ENCODE data around the gene BBX. TPM values are rescaled to one million over a fixed set of nuclear protein-coding genes. Genes with fewer than 3 reads are reported as not detected.

Gene BBX
- total RNA-seq, 1 donor from 2014 or later: 90.3 TPM

DNA sequence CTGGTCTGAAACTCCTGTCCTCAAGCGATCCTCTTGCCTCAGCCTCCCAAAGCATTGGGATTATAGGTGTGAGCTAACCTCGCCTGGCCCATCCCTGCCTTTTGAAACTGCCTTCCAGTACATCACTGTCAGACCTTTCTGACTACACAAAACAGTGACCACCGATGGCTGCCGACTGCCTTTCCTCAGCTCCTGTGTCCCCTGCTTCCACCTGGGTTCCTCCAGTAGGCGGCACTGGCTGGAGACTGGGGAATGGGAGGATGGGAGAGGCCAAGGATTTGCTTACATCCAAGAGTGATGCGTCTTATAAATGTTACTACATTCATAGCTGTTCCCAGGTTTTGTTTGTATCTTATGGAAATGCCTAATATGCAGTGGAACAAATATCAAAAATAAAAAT lies 242.8 kb downstream of the BBX start:
- TF ChIP-seq, protein P1, sequence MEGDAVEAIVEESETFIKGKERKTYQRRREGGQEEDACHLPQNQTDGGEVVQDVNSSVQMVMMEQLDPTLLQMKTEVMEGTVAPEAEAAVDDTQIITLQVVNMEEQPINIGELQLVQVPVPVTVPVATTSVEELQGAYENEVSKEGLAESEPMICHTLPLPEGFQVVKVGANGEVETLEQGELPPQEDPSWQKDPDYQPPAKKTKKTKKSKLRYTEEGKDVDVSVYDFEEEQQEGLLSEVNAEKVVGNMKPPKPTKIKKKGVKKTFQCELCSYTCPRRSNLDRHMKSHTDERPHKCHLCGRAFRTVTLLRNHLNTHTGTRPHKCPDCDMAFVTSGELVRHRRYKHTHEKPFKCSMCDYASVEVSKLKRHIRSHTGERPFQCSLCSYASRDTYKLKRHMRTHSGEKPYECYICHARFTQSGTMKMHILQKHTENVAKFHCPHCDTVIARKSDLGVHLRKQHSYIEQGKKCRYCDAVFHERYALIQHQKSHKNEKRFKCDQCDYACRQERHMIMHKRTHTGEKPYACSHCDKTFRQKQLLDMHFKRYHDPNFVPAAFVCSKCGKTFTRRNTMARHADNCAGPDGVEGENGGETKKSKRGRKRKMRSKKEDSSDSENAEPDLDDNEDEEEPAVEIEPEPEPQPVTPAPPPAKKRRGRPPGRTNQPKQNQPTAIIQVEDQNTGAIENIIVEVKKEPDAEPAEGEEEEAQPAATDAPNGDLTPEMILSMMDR (IDR thresholded peaks at IDR 0.05; ENCODE audit: unreplicated experiment): no peak
- H3K27ac Mint-ChIP-seq: no peak overlapping the region
- no peak for DNase-seq (ENCODE audit: low spot score in 2 of 2, unreplicated experiment in 2 of 2)
- H3K36me3 Mint-ChIP-seq: peaks cover 24% of the 10 kb centered on the region
- H3K4me3 Mint-ChIP-seq: no peak overlapping the region
- no peaks in the 10 kb centered on the region for H3K27me3 Mint-ChIP-seq (ENCODE audit: low read depth)
- peaks cover 20% of the 10 kb centered on the region for H3K4me1 Mint-ChIP-seq
- peaks cover 6% of the 10 kb centered on the region for H3K9me3 Mint-ChIP-seq

DNA sequence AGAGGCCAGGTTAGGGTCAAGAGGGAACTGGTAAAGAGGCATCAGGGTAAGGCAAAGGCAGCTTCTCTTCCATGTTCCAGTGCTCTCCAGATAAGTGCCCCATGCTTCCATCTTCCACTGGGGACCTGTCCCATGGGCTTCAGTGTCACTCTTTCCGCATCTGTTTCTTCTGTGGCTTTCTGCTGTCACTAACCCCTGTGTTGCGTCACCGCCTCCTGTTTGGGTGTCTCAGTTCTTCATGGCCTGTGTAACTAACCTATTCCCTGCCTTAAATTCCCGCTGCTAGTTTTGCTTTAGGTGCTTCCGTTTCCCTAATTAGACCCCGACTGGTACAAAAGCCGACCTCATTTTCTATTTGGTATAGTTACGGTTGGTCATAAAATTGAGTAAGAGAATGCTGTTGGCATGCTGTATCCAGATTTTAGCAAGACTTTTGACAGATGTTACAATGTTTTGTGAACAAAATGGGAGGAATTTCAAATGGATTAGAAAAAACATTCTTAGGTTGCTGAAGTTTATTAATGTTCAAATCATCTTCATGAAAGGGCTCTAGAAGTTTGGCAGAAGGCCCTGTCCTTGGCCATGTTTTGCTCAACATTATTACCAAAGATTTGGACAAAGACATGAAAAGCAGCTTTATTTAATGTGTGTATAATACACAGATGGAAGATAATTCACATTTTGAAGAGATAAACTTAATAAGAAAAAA lies 245.3 kb downstream of the BBX start:
- TF ChIP-seq, protein P1 (IDR thresholded peaks at IDR 0.05; ENCODE audit: unreplicated experiment): no peak
- peaks cover 32% of the 10 kb centered on the region for H3K4me1 Mint-ChIP-seq
- no peaks in the 10 kb centered on the region for H3K27me3 Mint-ChIP-seq (ENCODE audit: low read depth)
- peak overlapping the region; percentile 81 for H3K27ac Mint-ChIP-seq
- DNase-seq (ENCODE audit: low spot score in 2 of 2, unreplicated experiment in 2 of 2): no peak
- peaks cover 6% of the 10 kb centered on the region for H3K9me3 Mint-ChIP-seq
- H3K36me3 Mint-ChIP-seq: peaks cover 27% of the 10 kb centered on the region
- H3K4me3 Mint-ChIP-seq: no peak overlapping the region

DNA sequence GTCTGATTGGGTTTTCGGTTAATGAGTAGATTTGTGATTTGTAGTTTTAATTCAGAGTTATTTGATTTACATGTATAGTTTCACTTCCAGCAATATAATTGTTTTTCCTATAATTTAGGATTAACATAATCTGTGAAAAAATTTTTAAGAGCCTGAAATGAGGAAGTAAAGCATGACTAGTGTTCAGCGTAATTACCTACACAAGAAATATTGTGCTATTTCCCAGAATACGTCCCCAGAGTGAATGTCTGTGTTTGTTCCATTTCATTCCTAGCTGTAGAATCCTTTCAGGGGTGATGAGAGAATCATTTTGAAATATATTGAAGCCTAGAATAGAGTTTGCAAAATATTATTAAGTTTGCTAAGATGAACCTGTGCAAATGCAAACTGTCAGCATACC lies 247.1 kb downstream of the BBX start:
- Mint-ChIP-seq H3K27me3 (ENCODE audit: low read depth) (no peaks in the 10 kb centered on the region), H3K4me1 (peaks cover 22% of the 10 kb centered on the region), H3K4me3 (no peak overlapping the region), H3K27ac (no peak overlapping the region), H3K36me3 (peaks cover 34% of the 10 kb centered on the region), H3K9me3 (peaks cover 6% of the 10 kb centered on the region)
- TF ChIP-seq, protein P1 (IDR thresholded peaks at IDR 0.05; ENCODE audit: unreplicated experiment): no peak
- no peak for DNase-seq (ENCODE audit: low spot score in 2 of 2, unreplicated experiment in 2 of 2)

DNA sequence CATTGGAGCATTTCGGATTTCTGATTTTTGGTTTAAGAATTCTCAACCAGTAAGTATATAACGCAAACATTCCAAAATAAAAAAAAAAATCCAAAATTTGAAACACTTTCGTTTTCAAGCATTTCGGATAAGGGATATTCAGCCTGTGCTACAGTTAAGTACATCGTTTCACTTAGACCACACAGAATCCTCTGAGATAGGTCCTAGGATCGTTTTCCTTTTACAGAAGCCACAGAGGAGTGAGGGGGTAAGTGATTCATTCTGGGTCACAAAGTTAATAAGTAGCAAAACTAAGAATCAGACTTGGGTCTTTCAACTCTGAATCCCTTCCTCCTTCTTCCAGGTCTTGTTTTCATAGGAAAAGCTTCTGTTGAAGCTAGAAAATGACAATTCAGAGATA lies 249.3 kb downstream of the BBX start:
- Mint-ChIP-seq H3K4me3 (no peak overlapping the region), H3K9me3 (no peaks in the 10 kb centered on the region), H3K4me1 (peaks cover 26% of the 10 kb centered on the region), H3K36me3 (peaks cover 23% of the 10 kb centered on the region), H3K27ac (no peak overlapping the region), H3K27me3 (ENCODE audit: low read depth) (no peaks in the 10 kb centered on the region)
- DNase-seq (ENCODE audit: low spot score in 2 of 2, unreplicated experiment in 2 of 2): no peak
- TF ChIP-seq, protein P1 (IDR thresholded peaks at IDR 0.05; ENCODE audit: unreplicated experiment): no peak

DNA sequence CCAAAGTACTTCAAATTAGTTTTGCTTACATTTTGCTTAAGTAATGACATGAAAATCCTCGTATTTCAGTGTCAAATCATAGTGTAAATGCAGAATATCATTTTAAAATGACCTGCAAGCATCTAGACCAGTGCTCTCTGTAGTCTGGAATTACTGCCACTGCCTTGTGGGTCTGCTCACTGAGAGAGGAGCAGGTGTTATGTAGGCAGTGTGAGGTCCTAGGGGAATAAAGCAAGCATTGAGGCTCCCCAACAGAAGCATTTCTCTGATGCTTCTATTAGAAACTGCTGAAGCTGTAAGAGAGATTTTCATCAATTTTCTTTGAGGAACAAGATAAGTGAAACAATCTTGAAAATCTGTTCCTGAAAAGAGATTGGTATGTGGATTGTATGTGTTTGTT lies 253.2 kb downstream of the BBX start:
- peaks cover 33% of the 10 kb centered on the region for H3K36me3 Mint-ChIP-seq

More for the DNA sequence above, 253.2 kb downstream of the BBX start:
- peaks cover 37% of the 10 kb centered on the region for H3K4me1 Mint-ChIP-seq
- no peak overlapping the region for H3K27ac Mint-ChIP-seq
- H3K9me3 Mint-ChIP-seq: no peaks in the 10 kb centered on the region
- no peak for DNase-seq (ENCODE audit: low spot score in 2 of 2, unreplicated experiment in 2 of 2)
- TF ChIP-seq, protein P1 (IDR thresholded peaks at IDR 0.05; ENCODE audit: unreplicated experiment): no peak
- H3K27me3 Mint-ChIP-seq (ENCODE audit: low read depth): no peaks in the 10 kb centered on the region
- no peak overlapping the region for H3K4me3 Mint-ChIP-seq
